GM19455 (cell line): ENCODE results near the gene PLD4.

Experiments used
- ATAC-seq: cut with Tn5 transposase; IDR thresholded peaks from one replicate; pipeline ENCODE4 v1.9.1; 2021; ENCODE audit not compliant: unreplicated experiment

The PLD4 gene

GRCh38 chr14:104953896-104954656 lies 29.4 kb downstream of the PLD4 start:
- ATAC-seq: no peak

GRCh38 chr14:104954746-104955395 lies 30.2 kb downstream of the PLD4 start:
- ATAC-seq: no peak

DNA sequence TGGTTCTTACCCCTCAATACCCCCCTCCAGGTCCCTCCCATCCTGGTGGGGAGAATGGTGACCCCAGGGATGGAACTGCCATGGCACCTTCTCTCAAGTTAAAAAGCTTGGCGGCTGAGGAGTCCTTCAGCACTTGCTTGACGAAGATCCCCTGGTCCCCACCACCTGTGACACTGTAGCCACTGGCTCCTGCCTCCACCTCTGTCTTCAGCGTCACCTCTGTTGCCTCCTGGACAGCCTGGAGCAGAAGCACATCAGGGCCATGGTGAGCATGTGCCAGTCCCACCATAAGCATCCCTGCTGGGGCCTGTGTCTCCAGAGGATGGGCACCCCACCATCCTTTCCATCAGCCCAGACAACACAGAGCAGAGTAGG lies 30.7 kb downstream of the PLD4 start:
- ATAC-seq: no peak

DNA sequence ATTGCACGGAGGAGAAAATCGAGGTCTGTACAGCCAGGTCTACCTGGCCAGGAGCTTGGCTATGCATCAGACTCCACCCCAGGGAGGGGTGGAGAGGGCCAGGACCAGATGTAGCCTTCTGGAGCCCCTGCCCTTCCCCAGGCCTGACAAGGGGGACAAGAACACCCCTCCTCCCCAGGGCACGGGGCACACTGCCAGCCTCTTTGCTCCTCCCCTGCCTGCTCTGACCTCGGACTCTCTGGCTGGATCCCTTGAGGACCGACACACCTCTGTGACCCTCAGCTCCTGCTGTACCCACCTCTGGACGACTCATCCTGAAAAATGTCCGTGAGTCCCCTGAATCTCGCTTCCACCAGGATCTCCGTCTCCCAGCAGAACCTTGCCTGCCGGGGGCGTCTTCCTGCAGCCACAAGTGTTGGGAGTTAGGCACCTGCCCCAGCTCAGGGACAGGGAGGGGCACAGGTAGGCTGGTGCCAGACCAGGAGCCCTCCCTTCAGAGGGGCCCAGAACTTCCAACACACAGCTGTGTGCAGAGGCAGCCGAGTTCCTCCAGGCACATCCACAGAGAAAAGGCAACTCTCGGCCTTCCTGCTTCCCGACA lies 31.7 kb downstream of the PLD4 start:
- no peak for ATAC-seq

- ATAC-seq: no peak
Measured at GRCh38 chr14:104957146-104958113, 32.8 kb downstream of the PLD4 start.

GRCh38 chr14:104964546-104964945 lies 39.9 kb downstream of the PLD4 start:
- no peak for ATAC-seq

DNA sequence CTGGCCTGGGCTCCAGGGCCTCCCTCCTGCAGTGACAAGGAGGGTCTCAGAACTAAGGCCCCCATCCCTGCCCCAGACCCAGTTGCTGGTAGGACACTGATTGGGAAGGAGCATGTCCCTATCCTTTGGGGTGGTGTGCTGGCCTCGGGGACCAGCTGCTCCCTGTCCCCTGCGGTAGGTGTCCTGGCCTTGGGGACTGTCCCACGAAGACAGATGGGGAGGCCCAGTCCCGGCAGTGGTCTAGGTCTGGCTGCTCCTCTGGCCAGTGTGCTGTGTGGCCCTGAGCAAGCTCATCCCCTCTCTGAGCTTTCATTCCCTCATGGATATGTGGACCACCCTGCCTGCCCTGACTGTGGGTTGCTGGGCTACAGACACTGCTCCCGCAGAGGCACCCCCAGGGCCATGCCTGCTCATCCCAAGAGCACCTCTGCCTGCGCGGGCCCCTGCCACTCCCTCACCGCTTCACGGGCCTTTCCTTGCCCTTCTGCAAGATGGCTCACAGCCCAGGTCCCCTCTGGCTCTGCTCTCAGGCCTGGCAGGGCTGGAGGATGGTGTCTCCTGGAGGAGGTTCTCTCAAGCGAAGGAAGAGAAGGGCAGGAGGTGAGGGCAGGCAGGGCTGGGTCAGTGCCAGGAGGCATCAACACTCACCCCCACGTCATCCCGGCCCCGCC lies 41.0 kb downstream of the PLD4 start:
- no peak for ATAC-seq

DNA sequence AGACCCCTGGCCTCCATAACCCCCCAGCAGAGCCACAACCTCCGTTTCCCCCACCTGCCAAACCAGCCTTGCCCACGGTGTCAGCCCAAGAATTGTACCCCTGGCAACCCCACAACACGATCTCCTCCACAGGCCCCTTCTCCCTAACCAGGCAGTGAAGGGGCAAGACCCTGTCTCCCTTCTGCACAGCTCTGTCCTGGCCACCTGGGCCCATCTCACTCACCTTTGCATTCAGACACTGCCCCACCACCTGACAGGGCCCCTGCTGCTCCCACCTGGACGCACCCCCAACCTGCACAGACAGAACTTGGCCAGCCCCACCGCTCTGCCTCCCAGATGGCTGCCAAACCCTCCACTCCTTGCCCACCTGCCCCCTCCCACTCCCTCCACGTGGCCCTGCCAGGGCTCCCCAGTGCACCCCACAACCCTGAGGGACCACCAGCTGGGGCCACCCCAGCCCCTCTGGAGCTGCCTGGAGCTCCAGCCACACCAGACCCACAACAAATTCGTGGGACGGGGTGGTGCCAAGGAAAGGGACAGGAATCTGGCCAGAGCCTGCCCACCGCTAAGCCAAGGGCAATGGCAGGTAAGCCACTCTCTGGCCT lies 41.7 kb downstream of the PLD4 start:
- no peak for ATAC-seq

DNA sequence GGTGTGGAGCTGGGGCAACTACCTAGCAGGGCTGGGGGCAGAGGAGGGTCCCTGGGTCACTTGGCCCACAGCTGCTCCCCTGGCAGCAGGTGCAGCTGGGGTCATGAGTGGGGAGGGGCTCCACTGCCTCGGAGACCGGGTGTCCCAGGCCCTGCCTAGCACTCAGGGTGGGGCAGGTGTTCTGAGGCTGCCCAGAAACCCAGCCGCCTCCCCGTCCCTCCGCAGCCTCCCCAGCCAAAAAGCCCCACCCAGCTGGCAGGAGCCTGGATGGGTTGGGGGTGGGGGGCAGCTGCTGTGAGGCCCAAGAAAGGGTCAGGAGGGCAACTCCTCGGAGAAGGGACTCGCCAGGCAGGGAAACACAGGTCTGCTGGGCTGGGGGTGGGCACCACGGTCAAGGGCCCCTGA lies 42.3 kb downstream of the PLD4 start:
- no peak for ATAC-seq

- no peak for ATAC-seq
Measured at GRCh38 chr14:104967386-104968152, 42.9 kb downstream of the PLD4 start.

- no peak for ATAC-seq
Measured at GRCh38 chr14:104968153-104968527, 43.5 kb downstream of the PLD4 start.

- ATAC-seq: no peak
Measured at GRCh38 chr14:104968541-104969401, 44.1 kb downstream of the PLD4 start.

GRCh38 chr14:104969741-104970230 lies 45.1 kb downstream of the PLD4 start:
- ATAC-seq: no peak

- ATAC-seq: no peak
Measured at GRCh38 chr14:104970231-104971068, 45.8 kb downstream of the PLD4 start.

- no peak for ATAC-seq
Measured at GRCh38 chr14:104971447-104972240, 47.0 kb downstream of the PLD4 start.

DNA sequence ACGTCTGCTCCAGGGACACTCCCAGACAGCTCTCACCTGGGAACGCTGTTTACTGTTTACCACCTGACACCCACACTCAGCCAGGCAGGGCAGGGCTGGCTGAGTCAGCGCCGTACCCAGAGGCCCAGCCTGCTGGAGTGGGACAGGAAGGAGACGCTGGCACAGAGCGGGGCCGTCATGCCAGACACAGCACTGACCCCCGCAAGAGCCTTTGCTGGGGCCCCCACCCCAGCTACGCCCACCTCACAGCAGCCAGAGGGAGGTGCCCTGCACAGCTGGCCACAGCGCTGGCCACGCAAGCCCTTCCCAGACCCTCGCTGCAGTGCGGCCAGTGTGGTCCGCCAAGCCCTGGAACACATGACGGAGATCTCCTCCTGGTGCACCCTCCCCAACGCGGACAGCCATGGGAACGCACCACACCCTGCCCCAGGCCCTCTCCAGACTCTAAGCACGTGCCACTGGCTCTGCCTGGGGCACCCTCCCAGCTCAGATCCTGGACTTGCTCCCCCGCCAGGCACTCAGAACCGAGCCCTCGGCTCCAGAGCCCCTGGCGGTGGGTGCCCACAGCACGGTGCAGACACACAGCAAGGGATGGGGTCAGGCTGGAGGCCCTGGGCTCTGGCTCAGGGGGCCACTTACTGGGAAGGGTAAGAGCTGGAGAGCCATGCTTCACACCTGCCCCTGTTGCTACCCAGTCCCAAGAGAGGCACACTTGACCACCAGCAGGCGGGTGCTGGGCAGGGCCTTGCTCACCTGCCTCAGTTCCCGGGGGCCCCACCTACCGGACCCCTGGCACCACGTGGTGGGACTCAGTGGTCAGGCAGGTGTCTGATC lies 47.8 kb downstream of the PLD4 start:
- ATAC-seq: no peak
